ENCODE data around the gene SPDYE1.

- TF ChIP-seq POLR2A (IDR thresholded peaks at IDR 0.05) (no peak), CTCF (IDR thresholded peaks at IDR 0.05) (no peak)
Measured at GRCh38 chr7:44045226-44046014, 47.7 kb downstream of the SPDYE1 start.

All from prostate gland (tissue), 2 donors.